OCI-LY3 (cell line): ENCODE measurements around the gene SOCS1.

ENCODE experiments used
- H2AFZ ChIP-seq: fragments of 200-600, 300-600 bp; shearing (Covaris generic); 2 replicates; pipeline ENCODE4 v1.6.0; 2014; ENCODE audit warnings: antibody characterized with exemption, low read depth, low read length
- H3K27ac ChIP-seq: fragments of 200-600, 300-600 bp; sonication (generic); 2 replicates; pipeline ENCODE4 v1.5.1; 2014; ENCODE audit warnings: mild to moderate bottlenecking, low read length, moderate library complexity, mixed read lengths
- H3K27me3 ChIP-seq: fragments of 200-600, 300-600 bp; sonication (generic); 2 replicates; pipeline ENCODE4 v1.6.1; 2014; ENCODE audit warnings: low read depth, low read length, mixed read lengths
- H3K36me3 ChIP-seq: fragments of 200-600, 300-600 bp; sonication (generic); replicated peaks from 2 replicates; pipeline ENCODE3; 2014; ENCODE audit warnings: low read depth, low read length, mixed read lengths
- H3K4me1 ChIP-seq: fragments of 300-600, 200-600 bp; sonication (generic); 2 replicates; pipeline ENCODE4 v1.6.1; 2014; ENCODE audit warnings: low read length, mixed read lengths
- H3K4me2 ChIP-seq: fragments of 200-600, 300-600 bp; sonication (generic); 2 replicates; pipeline ENCODE4 v1.6.1; 2014; ENCODE audit warnings: low read length, mixed read lengths
- H3K4me3 ChIP-seq: fragments of 300-600, 200-600 bp; sonication (generic); 2 replicates; pipeline ENCODE4 v1.5.1; 2014; ENCODE audit warnings: antibody characterized with exemption, mild to moderate bottlenecking, low read length, moderate library complexity
- H3K79me2 ChIP-seq: fragments of 300-600, 200-600 bp; shearing (Covaris generic); 2 replicates; pipeline ENCODE4 v1.6.1; 2014; ENCODE audit warnings: mild to moderate bottlenecking, low read length, mixed read lengths
- H3K9ac ChIP-seq: fragments of 300-600, 200-600 bp; shearing (Covaris generic); 2 replicates; pipeline ENCODE4 v1.6.0; 2014; ENCODE audit warnings: mild to moderate bottlenecking, low read length, moderate library complexity
- H3K9me3 ChIP-seq: fragments of 200-600, 300-600 bp; shearing (Covaris generic); 2 replicates; pipeline ENCODE4 v1.6.1; 2014; ENCODE audit warnings: low read length, mixed read lengths; ENCODE audit not compliant: insufficient read depth
- H4K20me1 ChIP-seq: fragments of 200-600, 300-600 bp; sonication (generic); 2 replicates; pipeline ENCODE4 v1.6.1; 2016; ENCODE audit warnings: low read length, mixed read lengths; ENCODE audit not compliant: insufficient read depth
- CTCF ChIP-seq: fragments of 200-600, 300-600 bp; sonication (generic); IDR thresholded peaks from 2 replicates; pipeline ENCODE4 v1.5.1; 2014; ENCODE audit warnings: antibody characterized with exemption, low read length, low read depth
- EZH2phosphoT487 ChIP-seq: fragments of 200-600 bp; shearing (Covaris generic); IDR thresholded peaks from 2 replicates; pipeline ENCODE4 v1.6.1; 2018; ENCODE audit warnings: antibody characterized with exemption, mixed run types, low read depth

SOCS1 gene

DNA sequence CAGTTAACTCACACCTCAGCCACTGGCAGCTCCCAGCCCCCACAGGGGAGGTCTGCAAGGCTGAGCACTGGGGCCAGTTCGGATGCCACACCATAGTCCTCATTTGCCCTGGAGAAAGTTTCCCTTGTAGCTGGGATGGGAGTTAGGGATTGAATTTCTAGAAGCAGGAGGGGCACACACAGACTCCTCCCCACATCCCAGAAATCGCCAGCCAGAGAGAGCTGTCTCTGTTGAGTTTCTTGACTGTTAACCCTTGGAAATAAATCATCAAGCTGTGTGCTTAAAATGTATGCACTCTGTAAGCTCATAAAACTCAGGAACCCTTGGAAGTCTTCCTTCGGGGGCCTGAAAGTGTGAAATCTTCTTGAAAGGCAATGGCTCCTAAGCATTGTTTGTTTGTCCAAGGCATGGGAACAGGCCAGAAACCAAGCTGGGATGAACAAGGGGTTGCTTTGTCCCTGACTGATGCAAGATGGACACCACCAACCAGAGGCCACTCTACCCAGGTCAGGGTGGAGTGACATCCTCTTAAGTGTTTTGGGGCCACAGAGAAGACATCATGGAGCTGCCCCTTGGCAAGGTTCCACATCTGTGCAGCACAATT lies 17.8 kb upstream of the SOCS1 start:
- no peaks in the 10 kb centered on the region for H3K79me2 ChIP-seq
- H4K20me1 ChIP-seq, result no peaks in the 10 kb centered on the region
- H2AFZ ChIP-seq, result no peak overlapping the region
- no peaks in the 10 kb centered on the region for H3K36me3 ChIP-seq
- no peak overlapping the region for H3K4me2 ChIP-seq
- no peak overlapping the region for H3K9ac ChIP-seq
- peaks cover 2% of the 10 kb centered on the region for H3K4me1 ChIP-seq
- no peak overlapping the region for H3K4me3 ChIP-seq
- H3K9me3 ChIP-seq, result no peaks in the 10 kb centered on the region
- H3K27me3 ChIP-seq, result peaks cover 9% of the 10 kb centered on the region; the same call in 1 of the 2 replicates
- H3K27ac ChIP-seq, result no peak overlapping the region
- TF ChIP-seq CTCF, result no peak
- TF ChIP-seq EZH2phosphoT487, result no peak

GRCh38 chr16:11272921-11273720 lies 17.1 kb upstream of the SOCS1 start, which contains the start of gene PRM3:
PRM3 (minus strand) TSS chr16:11273629; CDS start chr16:11273595, 34 bp downstream.
- Histone ChIP-seq H3K4me3 (no peak within 1 kb of the TSS), H3K9ac (no peak within 1 kb of the TSS), H3K27me3 (peaks cover 9% of the 10 kb centered on the region), H4K20me1 (no peaks in the 10 kb centered on the region), H2AFZ (no peak within 1 kb of the TSS), H3K4me1 (no peaks in the 10 kb centered on the region), H3K27ac (no peak within 1 kb of the TSS), H3K79me2 (no peaks in the 10 kb centered on the region), H3K36me3 (no peaks in the 10 kb centered on the region), H3K9me3 (no peaks in the 10 kb centered on the region), H3K4me2 (no peak within 1 kb of the TSS)
- TF ChIP-seq EZH2phosphoT487, result no peak
- no peak for TF ChIP-seq CTCF

GRCh38 chr16:11272484-11272883 lies 16.5 kb upstream of the SOCS1 start:
- no peaks in the 10 kb centered on the region for H4K20me1 ChIP-seq
- H3K4me3 ChIP-seq, result no peak overlapping the region
- TF ChIP-seq EZH2phosphoT487, result no peak
- TF ChIP-seq CTCF, result no peak
- H3K79me2 ChIP-seq, result no peaks in the 10 kb centered on the region
- no peaks in the 10 kb centered on the region for H3K9me3 ChIP-seq
- H3K27ac ChIP-seq, result no peak overlapping the region
- H3K36me3 ChIP-seq, result no peaks in the 10 kb centered on the region
- no peak overlapping the region for H2AFZ ChIP-seq
- no peaks in the 10 kb centered on the region for H3K4me1 ChIP-seq
- H3K27me3 ChIP-seq, result peaks cover 5% of the 10 kb centered on the region
- no peak overlapping the region for H3K4me2 ChIP-seq
- no peak overlapping the region for H3K9ac ChIP-seq

- Histone ChIP-seq H3K9ac (no peak overlapping the region), H3K9me3 (no peaks in the 10 kb centered on the region), H3K36me3 (no peaks in the 10 kb centered on the region), H3K27ac (no peak overlapping the region), H3K27me3 (peaks cover 6% of the 10 kb centered on the region), H3K4me3 (no peak overlapping the region), H3K79me2 (no peaks in the 10 kb centered on the region), H2AFZ (no peak overlapping the region), H3K4me1 (no peaks in the 10 kb centered on the region), H3K4me2 (no peak overlapping the region), H4K20me1 (no peaks in the 10 kb centered on the region)
- TF ChIP-seq CTCF, result no peak
- TF ChIP-seq EZH2phosphoT487, result no peak
Measured at GRCh38 chr16:11271610-11272009, 15.6 kb upstream of the SOCS1 start.
